HepG2 (cell line): ENCODE measurements around the gene MAPK8IP3. TPM values are rescaled to one million over a fixed set of nuclear protein-coding genes. Genes with fewer than 3 reads are reported as not detected.

ENCODE experiments used
- AGO2 ChIP-seq: fragments of 200-400 bp; formaldehyde crosslinking; optimal IDR thresholded peaks from 2 replicates; pipeline ENCODE3; 2017; ENCODE audit warnings: mild to moderate bottlenecking, low read depth, low read length, moderate library complexity
- DR1 ChIP-seq: sonication (generic); formaldehyde crosslinking; IDR thresholded peaks from 2 replicates; pipeline ENCODE4 v1.8.0; 2021; ENCODE audit warnings: mild to moderate bottlenecking, missing genetic modification reagents, inconsistent platforms
- E2F2 ChIP-seq: sonication (generic); formaldehyde crosslinking; IDR thresholded peaks from 2 replicates; pipeline ENCODE4 v1.4.0; 2020; ENCODE audit warnings: missing genetic modification reagents, borderline replicate concordance
- FOSL2 ChIP-seq: sonication (generic); formaldehyde crosslinking; IDR thresholded peaks from 2 replicates; pipeline ENCODE4 v1.4.0; 2020; ENCODE audit warnings: missing genetic modification reagents
- FOXO1 ChIP-seq: sonication (generic); formaldehyde crosslinking; IDR thresholded peaks from 2 replicates; pipeline ENCODE4 v1.4.0; 2020; ENCODE audit warnings: missing genetic modification reagents
- HCFC1 ChIP-seq: fragments of 150-350 bp; IDR thresholded peaks from 2 replicates; pipeline ENCODE4 v1.6.1; 2014; ENCODE audit warnings: low read depth, low read length
- MAX ChIP-seq: IDR thresholded peaks from 2 replicates; pipeline ENCODE4 v1.6.1; 2012; ENCODE audit warnings: inconsistent platforms
- PATZ1 ChIP-seq: sonication (generic); formaldehyde crosslinking; IDR thresholded peaks from 2 replicates; pipeline ENCODE4 v1.4.0; 2020; ENCODE audit warnings: missing genetic modification reagents
- SAP130 ChIP-seq: IDR thresholded peaks from 2 replicates; pipeline ENCODE4 v1.6.1; 2016; ENCODE audit warnings: low read depth
- SATB2 ChIP-seq: sonication (generic); formaldehyde crosslinking; IDR thresholded peaks from 2 replicates; pipeline ENCODE4 v1.5.0; 2020; ENCODE audit warnings: missing genetic modification reagents
- SMAD3 ChIP-seq: sonication (generic); formaldehyde crosslinking; IDR thresholded peaks from 2 replicates; pipeline ENCODE4 v1.4.0; 2020; ENCODE audit warnings: missing genetic modification reagents
- SOX13 ChIP-seq, 3 experiments: fragments of 450-650 bp in 1 of 3; sonication (generic) in 1 of 3; formaldehyde crosslinking in 1 of 3; IDR thresholded peaks in 2 of 3; conservative IDR thresholded peaks in 1 of 3; 2 replicates each; pipeline versions ENCODE4 v1.5.0 to v1.6.1; 2016 to 2020; ENCODE audit warnings: antibody characterized with exemption in 1 of 3, mild to moderate bottlenecking in 1 of 3, missing compliant biosample characterization in 1 of 3, missing genetic modification reagents in 1 of 3, moderate library complexity in 1 of 3
- SP1 ChIP-seq, 2 experiments: fragments of 450-650 bp in 1 of 2; sonication (generic) in 1 of 2; formaldehyde crosslinking in 1 of 2; IDR thresholded peaks; 2 replicates each; pipeline versions ENCODE4 v1.4.0 to v1.6.1; 2016 to 2020; ENCODE audit warnings: missing genetic modification reagents in 1 of 2
- SP2 ChIP-seq: sonication (generic); formaldehyde crosslinking; IDR thresholded peaks from 2 replicates; pipeline ENCODE4 v1.5.1; 2020; ENCODE audit warnings: mild to moderate bottlenecking, missing genetic modification reagents
- SRSF4 ChIP-seq: fragments of 200-400 bp; formaldehyde crosslinking; IDR thresholded peaks from one replicate; pipeline ENCODE4 v1.6.1; 2018; ENCODE audit warnings: mild to moderate bottlenecking, low read depth, low read length, moderate library complexity; ENCODE audit not compliant: poor library complexity, severe bottlenecking
- ZIK1 ChIP-seq: sonication (generic); formaldehyde crosslinking; IDR thresholded peaks from 2 replicates; pipeline ENCODE4 v1.5.0; 2020; ENCODE audit warnings: mild to moderate bottlenecking, low read depth, missing genetic modification reagents, borderline replicate concordance
- ZNF180 ChIP-seq: sonication (generic); formaldehyde crosslinking; IDR thresholded peaks from 2 replicates; pipeline ENCODE4 v1.4.0; 2020; ENCODE audit warnings: low read depth, missing genetic modification reagents, borderline replicate concordance
- ZNF747 ChIP-seq: sonication (generic); formaldehyde crosslinking; IDR thresholded peaks from 2 replicates; pipeline ENCODE4 v1.8.1; 2023; ENCODE audit warnings: missing genetic modification reagents, mild to moderate bottlenecking, borderline replicate concordance
- ZSCAN31 ChIP-seq: sonication (generic); formaldehyde crosslinking; IDR thresholded peaks from 2 replicates; pipeline ENCODE4 v1.5.0; 2020; ENCODE audit warnings: low read depth, mild to moderate bottlenecking, missing genetic modification reagents
- polyA plus RNA-seq, 8 experiments: library from polyadenylated mRNA; depleted of rRNA in 3 of 8; stranded (reverse) in 7 of 8; unstranded in 1 of 8; fragments of >200 nt; fragmentation: Illumina TruSeq in 4 of 8; extraction: Trizol in 4 of 8; gene quantifications; 2 replicates each; pipeline versions ENCODE4 v1.2.1 to v1.2.3, GENCODE V29; 2011 to 2016; ENCODE audit warnings: low read depth in 4 of 8, missing spikeins in 1 of 8, mixed read lengths in 1 of 8; ENCODE audit not compliant: insufficient read depth in 1 of 8
- total RNA-seq, 5 experiments: library from RNA; depleted of rRNA; stranded (reverse); fragments of >200 nt; fragmentation: Illumina TruSeq; extraction: Trizol; gene quantifications; 2 replicates each; pipeline ENCODE4 v1.2.3, GENCODE V29; 2016; ENCODE audit warnings: low read depth in 1 of 5
- TF ChIP-seq, protein P1 (sequence below): sonication (generic); formaldehyde crosslinking; IDR thresholded peaks from 2 replicates; pipeline ENCODE4 v1.4.0; 2020; ENCODE audit warnings: mild to moderate bottlenecking, missing genetic modification reagents, borderline replicate concordance
- TF ChIP-seq, protein P2 (sequence below): sonication (generic); formaldehyde crosslinking; IDR thresholded peaks from 2 replicates; pipeline ENCODE4 v1.9.0; 2021; ENCODE audit warnings: missing genetic modification reagents, borderline replicate concordance

MAPK8IP3 gene
- total and polyA plus RNA-seq, 2 of the 13 experiments (the other 11 are each of a cell fraction or from before 2014, with no cell fraction given) = 25.1 to 41.7 TPM

- TF ChIP-seq, protein P1, sequence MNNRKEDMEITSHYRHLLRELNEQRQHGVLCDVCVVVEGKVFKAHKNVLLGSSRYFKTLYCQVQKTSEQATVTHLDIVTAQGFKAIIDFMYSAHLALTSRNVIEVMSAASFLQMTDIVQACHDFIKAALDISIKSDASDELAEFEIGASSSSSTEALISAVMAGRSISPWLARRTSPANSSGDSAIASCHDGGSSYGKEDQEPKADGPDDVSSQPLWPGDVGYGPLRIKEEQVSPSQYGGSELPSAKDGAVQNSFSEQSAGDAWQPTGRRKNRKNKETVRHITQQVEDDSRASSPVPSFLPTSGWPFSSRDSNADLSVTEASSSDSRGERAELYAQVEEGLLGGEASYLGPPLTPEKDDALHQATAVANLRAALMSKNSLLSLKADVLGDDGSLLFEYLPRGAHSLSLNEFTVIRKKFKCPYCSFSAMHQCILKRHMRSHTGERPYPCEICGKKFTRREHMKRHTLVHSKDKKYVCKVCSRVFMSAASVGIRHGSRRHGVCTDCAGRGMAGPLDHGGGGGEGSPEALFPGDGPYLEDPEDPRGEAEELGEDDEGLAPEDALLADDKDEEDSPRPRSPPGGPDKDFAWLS (CRISPR knock-in tag) = no peak
- no peak for TF ChIP-seq ZNF180 (CRISPR knock-in tag)
- no peak for TF ChIP-seq ZNF747 (CRISPR knock-in tag)
- TF ChIP-seq PATZ1 = no peak
- TF ChIP-seq SP2 (CRISPR knock-in tag) = no peak
- TF ChIP-seq SOX13 (IDR thresholded peaks at IDR 0.05) = no peak
- no peak for TF ChIP-seq SOX13 (CRISPR knock-in tag; conservative IDR thresholded peaks at IDR 0.05 in 1 of 2, IDR thresholded peaks at IDR 0.05 in 1 of 2)
- no peak for TF ChIP-seq HCFC1
- 0 out of 2 replicates have a peak, but pooled peaks have one; percentile 9 for TF ChIP-seq MAX
- no peak for TF ChIP-seq SP1 (IDR thresholded peaks at IDR 0.05)
- no peak for TF ChIP-seq SP1 (CRISPR knock-in tag; IDR thresholded peaks at IDR 0.05)
- TF ChIP-seq FOXO1 = no peak
- TF ChIP-seq, protein P2, sequence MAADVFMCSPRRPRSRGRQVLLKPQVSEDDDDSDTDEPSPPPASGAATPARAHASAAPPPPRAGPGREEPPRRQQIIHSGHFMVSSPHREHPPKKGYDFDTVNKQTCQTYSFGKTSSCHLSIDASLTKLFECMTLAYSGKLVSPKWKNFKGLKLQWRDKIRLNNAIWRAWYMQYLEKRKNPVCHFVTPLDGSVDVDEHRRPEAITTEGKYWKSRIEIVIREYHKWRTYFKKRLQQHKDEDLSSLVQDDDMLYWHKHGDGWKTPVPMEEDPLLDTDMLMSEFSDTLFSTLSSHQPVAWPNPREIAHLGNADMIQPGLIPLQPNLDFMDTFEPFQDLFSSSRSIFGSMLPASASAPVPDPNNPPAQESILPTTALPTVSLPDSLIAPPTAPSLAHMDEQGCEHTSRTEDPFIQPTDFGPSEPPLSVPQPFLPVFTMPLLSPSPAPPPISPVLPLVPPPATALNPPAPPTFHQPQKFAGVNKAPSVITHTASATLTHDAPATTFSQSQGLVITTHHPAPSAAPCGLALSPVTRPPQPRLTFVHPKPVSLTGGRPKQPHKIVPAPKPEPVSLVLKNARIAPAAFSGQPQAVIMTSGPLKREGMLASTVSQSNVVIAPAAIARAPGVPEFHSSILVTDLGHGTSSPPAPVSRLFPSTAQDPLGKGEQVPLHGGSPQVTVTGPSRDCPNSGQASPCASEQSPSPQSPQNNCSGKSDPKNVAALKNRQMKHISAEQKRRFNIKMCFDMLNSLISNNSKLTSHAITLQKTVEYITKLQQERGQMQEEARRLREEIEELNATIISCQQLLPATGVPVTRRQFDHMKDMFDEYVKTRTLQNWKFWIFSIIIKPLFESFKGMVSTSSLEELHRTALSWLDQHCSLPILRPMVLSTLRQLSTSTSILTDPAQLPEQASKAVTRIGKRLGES (CRISPR knock-in tag) = no peak
- no peak for TF ChIP-seq ZSCAN31 (CRISPR knock-in tag)
- TF ChIP-seq SMAD3 (CRISPR knock-in tag) = no peak
- no peak for TF ChIP-seq SRSF4
- no peak for TF ChIP-seq FOSL2 (CRISPR knock-in tag)
- TF ChIP-seq SAP130 = 0 out of 2 replicates have a peak, but pooled peaks have one; percentile 13
- TF ChIP-seq DR1 = no peak
- no peak for TF ChIP-seq ZIK1 (CRISPR knock-in tag)
- TF ChIP-seq E2F2 (CRISPR knock-in tag) = no peak
- no peak for TF ChIP-seq SATB2 (CRISPR knock-in tag)
- TF ChIP-seq AGO2 = no peak
Observed at GRCh38 chr16:1771864-1772361, 65.9 kb downstream of the MAPK8IP3 start (continued).
